ENCODE measurements around the gene MRGPRG.

Gene MRGPRG

DNA sequence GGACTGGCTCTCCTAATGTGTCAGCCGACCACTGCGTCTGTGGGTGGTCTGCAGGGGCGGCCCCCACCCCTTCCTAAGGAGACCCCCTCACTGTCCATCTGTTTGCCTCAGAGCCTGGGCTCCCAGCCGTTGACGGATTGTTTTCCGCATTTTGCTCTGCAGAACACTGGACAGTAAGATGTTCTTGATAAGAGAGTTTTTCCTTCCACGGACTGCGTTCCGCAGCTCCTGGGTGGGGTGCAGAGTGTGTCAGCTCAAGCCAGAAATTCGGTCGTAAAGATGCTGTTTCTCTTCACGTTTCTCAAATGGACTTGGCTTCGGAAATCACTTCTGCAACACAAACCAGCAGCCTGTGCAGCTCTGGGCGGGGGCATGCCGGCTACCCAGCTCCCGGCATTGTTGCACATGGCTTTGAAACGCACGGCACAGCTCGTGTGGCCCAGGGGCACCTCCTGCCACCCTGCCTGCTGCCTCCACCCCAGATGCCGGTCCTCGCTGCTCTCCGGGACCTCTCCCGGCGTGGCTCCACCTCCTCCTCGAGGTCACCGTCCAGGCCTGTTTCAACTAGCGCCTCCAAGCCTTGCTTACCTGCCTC lies 2.9 kb upstream of the MRGPRG start:
- Histone ChIP-seq H3K9me2 (replicated peaks; ENCODE audit: insufficient read depth, low read length) (no peaks in the 10 kb centered on the region), H2AFZ (ENCODE audit: low read depth, low read length, severe bottlenecking) (no peak overlapping the region), H3K4me2 (ENCODE audit: low read depth, low read length, poor library complexity, severe bottlenecking) (no peak overlapping the region), H3K4me3 (ENCODE audit: insufficient read depth, low read length, poor library complexity, severe bottlenecking) (no peak overlapping the region), H3K36me3 (ENCODE audit: low read length) (no peaks in the 10 kb centered on the region), H3K79me2 (ENCODE audit: insufficient read depth, low read length) (no peaks in the 10 kb centered on the region), H3K27me3 (ENCODE audit: low read length) (no peaks in the 10 kb centered on the region), H3K9ac (ENCODE audit: low read length) (no peak overlapping the region), H3K9me3 (ENCODE audit: insufficient read depth, low read length) (no peaks in the 10 kb centered on the region), H4K20me1 (ENCODE audit: low read depth, low read length) (no peaks in the 10 kb centered on the region), H3K27ac (ENCODE audit: low read depth, low read length) (no peak overlapping the region), H3F3A (ENCODE audit: insufficient read depth) (no peaks in the 10 kb centered on the region)
- TF ChIP-seq, protein P1, sequence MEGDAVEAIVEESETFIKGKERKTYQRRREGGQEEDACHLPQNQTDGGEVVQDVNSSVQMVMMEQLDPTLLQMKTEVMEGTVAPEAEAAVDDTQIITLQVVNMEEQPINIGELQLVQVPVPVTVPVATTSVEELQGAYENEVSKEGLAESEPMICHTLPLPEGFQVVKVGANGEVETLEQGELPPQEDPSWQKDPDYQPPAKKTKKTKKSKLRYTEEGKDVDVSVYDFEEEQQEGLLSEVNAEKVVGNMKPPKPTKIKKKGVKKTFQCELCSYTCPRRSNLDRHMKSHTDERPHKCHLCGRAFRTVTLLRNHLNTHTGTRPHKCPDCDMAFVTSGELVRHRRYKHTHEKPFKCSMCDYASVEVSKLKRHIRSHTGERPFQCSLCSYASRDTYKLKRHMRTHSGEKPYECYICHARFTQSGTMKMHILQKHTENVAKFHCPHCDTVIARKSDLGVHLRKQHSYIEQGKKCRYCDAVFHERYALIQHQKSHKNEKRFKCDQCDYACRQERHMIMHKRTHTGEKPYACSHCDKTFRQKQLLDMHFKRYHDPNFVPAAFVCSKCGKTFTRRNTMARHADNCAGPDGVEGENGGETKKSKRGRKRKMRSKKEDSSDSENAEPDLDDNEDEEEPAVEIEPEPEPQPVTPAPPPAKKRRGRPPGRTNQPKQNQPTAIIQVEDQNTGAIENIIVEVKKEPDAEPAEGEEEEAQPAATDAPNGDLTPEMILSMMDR (IDR thresholded peaks at IDR 0.05; ENCODE audit: insufficient read depth, low read length, poor library complexity, severe bottlenecking) = no peak
- TF ChIP-seq EZH2phosphoT487 (conservative IDR thresholded peaks at IDR 0.05; ENCODE audit: low read length) = no peak

DNA sequence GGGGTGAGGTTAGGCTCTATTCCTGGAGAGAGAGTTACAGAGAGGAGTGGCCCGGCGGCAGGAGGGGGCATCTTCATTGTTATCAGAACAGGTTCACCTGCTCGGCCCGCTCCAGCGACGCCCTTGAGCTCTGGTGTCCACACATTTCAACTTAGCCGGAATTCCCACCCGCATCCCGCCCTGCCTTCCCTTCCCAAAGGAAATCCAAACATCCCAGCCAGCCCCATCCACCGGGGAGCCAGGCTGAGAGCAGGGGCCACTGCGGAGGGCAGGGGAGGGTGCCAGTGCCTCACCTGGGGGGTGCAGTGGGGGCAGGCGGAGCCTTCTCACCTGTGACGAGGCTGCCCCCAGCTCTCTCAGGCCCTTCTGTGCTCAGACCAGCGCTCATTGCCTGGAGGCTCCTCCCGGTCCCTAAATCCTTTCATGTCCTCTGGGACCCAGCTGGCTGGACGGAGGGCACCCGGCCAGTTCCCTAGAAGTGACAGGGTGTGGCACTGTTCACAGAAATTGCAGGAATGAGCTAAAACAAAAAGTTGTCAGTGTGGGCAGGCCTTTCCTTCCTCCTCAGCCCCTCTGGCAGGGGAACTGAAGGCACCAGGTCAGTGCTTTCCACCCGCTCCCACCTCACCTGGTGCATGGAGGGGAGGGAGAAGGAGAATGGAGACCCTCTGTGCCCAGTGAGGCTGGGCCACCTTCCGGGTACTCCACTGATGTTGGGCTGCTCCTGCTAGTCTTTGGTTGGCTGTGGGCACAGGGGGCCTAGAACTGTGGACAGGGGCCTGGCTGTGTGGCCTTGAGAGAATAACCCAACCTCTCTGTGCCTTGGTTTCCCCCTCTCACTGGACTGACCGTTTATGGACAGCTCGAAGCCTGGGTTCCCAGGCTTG lies 2.2 kb upstream of the MRGPRG start:
- Histone ChIP-seq H2AFZ (ENCODE audit: low read depth, low read length, severe bottlenecking) (no peak overlapping the region), H3K36me3 (ENCODE audit: low read length) (no peaks in the 10 kb centered on the region), H3K9me3 (ENCODE audit: insufficient read depth, low read length) (no peaks in the 10 kb centered on the region), H3K27me3 (ENCODE audit: low read length) (no peaks in the 10 kb centered on the region), H3K4me3 (ENCODE audit: insufficient read depth, low read length, poor library complexity, severe bottlenecking) (no peak overlapping the region), H3K9ac (ENCODE audit: low read length) (no peak overlapping the region), H3K79me2 (ENCODE audit: insufficient read depth, low read length) (no peaks in the 10 kb centered on the region), H3K9me2 (replicated peaks; ENCODE audit: insufficient read depth, low read length) (no peaks in the 10 kb centered on the region), H3K27ac (ENCODE audit: low read depth, low read length) (no peak overlapping the region), H4K20me1 (ENCODE audit: low read depth, low read length) (no peaks in the 10 kb centered on the region), H3F3A (ENCODE audit: insufficient read depth) (no peaks in the 10 kb centered on the region), H3K4me2 (ENCODE audit: low read depth, low read length, poor library complexity, severe bottlenecking) (no peak overlapping the region)
- TF ChIP-seq, protein P1 (IDR thresholded peaks at IDR 0.05; ENCODE audit: insufficient read depth, low read length, poor library complexity, severe bottlenecking) = no peak
- no peak for TF ChIP-seq EZH2phosphoT487 (conservative IDR thresholded peaks at IDR 0.05; ENCODE audit: low read length)

DNA sequence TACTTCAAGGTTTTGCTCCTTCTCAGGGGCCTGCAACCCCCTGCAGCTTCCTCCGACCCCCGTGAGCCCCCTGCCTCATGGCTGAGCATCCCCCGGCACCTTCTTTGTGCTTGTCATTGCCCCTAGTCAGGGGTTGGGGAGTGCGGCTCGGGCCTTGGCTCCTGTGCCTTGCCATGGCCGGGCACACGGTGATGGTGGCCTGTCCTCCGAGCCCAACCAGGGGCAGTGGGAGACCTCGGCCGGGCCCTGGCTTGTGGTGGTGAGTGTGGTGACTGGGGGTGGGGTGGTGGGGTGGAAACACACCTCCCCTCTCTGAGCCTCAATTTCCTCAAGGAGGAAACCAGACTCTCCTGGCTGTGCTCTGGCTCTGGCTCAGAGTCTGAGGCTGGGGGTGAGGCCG lies 1.5 kb upstream of the MRGPRG start:
- no peak overlapping the region for H3K4me3 ChIP-seq (ENCODE audit: insufficient read depth, low read length, poor library complexity, severe bottlenecking)
- no peaks in the 10 kb centered on the region for H4K20me1 ChIP-seq (ENCODE audit: low read depth, low read length)
- no peaks in the 10 kb centered on the region for H3K9me3 ChIP-seq (ENCODE audit: insufficient read depth, low read length)
- no peaks in the 10 kb centered on the region for H3K27me3 ChIP-seq (ENCODE audit: low read length)
- H3K9ac ChIP-seq (ENCODE audit: low read length) = no peak overlapping the region
- no peaks in the 10 kb centered on the region for H3K79me2 ChIP-seq (ENCODE audit: insufficient read depth, low read length)
- H2AFZ ChIP-seq (ENCODE audit: low read depth, low read length, severe bottlenecking) = no peak overlapping the region
- H3K4me2 ChIP-seq (ENCODE audit: low read depth, low read length, poor library complexity, severe bottlenecking) = no peak overlapping the region
- no peak overlapping the region for H3K27ac ChIP-seq (ENCODE audit: low read depth, low read length)
- TF ChIP-seq, protein P1 (IDR thresholded peaks at IDR 0.05; ENCODE audit: insufficient read depth, low read length, poor library complexity, severe bottlenecking) = no peak
- TF ChIP-seq EZH2phosphoT487 (conservative IDR thresholded peaks at IDR 0.05; ENCODE audit: low read length) = no peak
- no peaks in the 10 kb centered on the region for H3F3A ChIP-seq (ENCODE audit: insufficient read depth)
- H3K9me2 ChIP-seq (replicated peaks; ENCODE audit: insufficient read depth, low read length) = no peaks in the 10 kb centered on the region
- H3K36me3 ChIP-seq (ENCODE audit: low read length) = no peaks in the 10 kb centered on the region

All from SU-DHL-6 (cell line).